Gastroesophageal sphincter (tissue), 3 donors: ENCODE results near the gene UBE2G2.
A peak's percentile ranks its signal among the peaks of the same experiment; 100 is the strongest.

Experiments used
- EP300 ChIP-seq: sonication (generic); formaldehyde crosslinking; IDR thresholded peaks from one replicate; pipeline ENCODE4 v1.6.1; 2017; ENCODE audit warnings: antibody characterized with exemption, mild to moderate bottlenecking
- POLR2A ChIP-seq, 2 donors: fragments of 450-650 bp; IDR thresholded peaks; one replicate each; pipeline ENCODE4 v1.6.1; 2017; ENCODE audit warnings: antibody characterized with exemption in 2 of 2, mild to moderate bottlenecking in 2 of 2, moderate library complexity in 1 of 2
- POLR2AphosphoS5 ChIP-seq: sonication (generic); formaldehyde crosslinking; IDR thresholded peaks from one replicate; pipeline ENCODE4 v1.6.1; 2017; ENCODE audit warnings: antibody characterized with exemption
- TF ChIP-seq, protein P1 (sequence below), 4 experiments: fragments of 200-600 bp in 2 of 4; fragments of 450-650 bp in 2 of 4; sonication (generic) in 1 of 4; IDR thresholded peaks; one replicate each; pipeline ENCODE4 v1.5.1; 2017 to 2019; ENCODE audit warnings: antibody characterized with exemption in 4 of 4, mild to moderate bottlenecking in 2 of 4, moderate library complexity in 2 of 4

- TF ChIP-seq, protein P1, sequence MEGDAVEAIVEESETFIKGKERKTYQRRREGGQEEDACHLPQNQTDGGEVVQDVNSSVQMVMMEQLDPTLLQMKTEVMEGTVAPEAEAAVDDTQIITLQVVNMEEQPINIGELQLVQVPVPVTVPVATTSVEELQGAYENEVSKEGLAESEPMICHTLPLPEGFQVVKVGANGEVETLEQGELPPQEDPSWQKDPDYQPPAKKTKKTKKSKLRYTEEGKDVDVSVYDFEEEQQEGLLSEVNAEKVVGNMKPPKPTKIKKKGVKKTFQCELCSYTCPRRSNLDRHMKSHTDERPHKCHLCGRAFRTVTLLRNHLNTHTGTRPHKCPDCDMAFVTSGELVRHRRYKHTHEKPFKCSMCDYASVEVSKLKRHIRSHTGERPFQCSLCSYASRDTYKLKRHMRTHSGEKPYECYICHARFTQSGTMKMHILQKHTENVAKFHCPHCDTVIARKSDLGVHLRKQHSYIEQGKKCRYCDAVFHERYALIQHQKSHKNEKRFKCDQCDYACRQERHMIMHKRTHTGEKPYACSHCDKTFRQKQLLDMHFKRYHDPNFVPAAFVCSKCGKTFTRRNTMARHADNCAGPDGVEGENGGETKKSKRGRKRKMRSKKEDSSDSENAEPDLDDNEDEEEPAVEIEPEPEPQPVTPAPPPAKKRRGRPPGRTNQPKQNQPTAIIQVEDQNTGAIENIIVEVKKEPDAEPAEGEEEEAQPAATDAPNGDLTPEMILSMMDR (IDR thresholded peaks at IDR 0.05) = peak; percentile 53 to 79 (median 73)
- TF ChIP-seq POLR2A (IDR thresholded peaks at IDR 0.05) (no peak), EP300 (no peak), POLR2AphosphoS5 (no peak)
These were observed 8.7 kb downstream of the UBE2G2 start for GRCh38 chr21:44792702-44793591.
